Lower leg skin (tissue), 4 donors: ENCODE measurements around the gene ILDR1. TPM values are rescaled to one million over a fixed set of nuclear protein-coding genes. Genes with fewer than 3 reads are reported as not detected.
"Not testable (repeated sequence)": the region's sequence is repeated elsewhere in the genome, so short reads cannot be mapped to it uniquely, and the experiment has no call there.

Source experiments
- DNase-seq, 2 donors: peaks; one replicate each; pipeline ENCODE4 v3.0.0-alpha.2; 2019; ENCODE audit warnings: low spot score in 2 of 2
- H3K4me3 ChIP-seq: fragments of 200-600 bp; sonication (generic); 2 replicates; pipeline ENCODE4 v1.5.1; 2017; ENCODE audit warnings: mild to moderate bottlenecking, low read depth; ENCODE audit not compliant: poor library complexity, severe bottlenecking
- POLR2A ChIP-seq, 2 donors: fragments of 450-650 bp; IDR thresholded peaks; one replicate each; pipeline ENCODE4 v1.6.1; 2016 to 2017; ENCODE audit warnings: antibody characterized with exemption in 2 of 2, mild to moderate bottlenecking in 1 of 2, moderate library complexity in 1 of 2
- WGBS, 2 donors: methylation state at CpG; one replicate each; pipeline ENCODE4 v1.1.5; 2018; 5-methylcytosine and 5-hydroxymethylcytosine counted together
- intact Hi-C: fragments of 100-400 bp; cut with DNase I; formaldehyde crosslinking; loops from one replicate; pipeline ENCODE4 v1.15.0; 2023; ENCODE audit warnings: low total_unique reads
- total RNA-seq, 4 donors: library from RNA; depleted of rRNA; stranded (reverse); fragments of >200 nt; gene quantifications; one replicate each; pipeline ENCODE4 v1.1.0, GENCODE V29; 2016
- TF ChIP-seq, protein P1 (sequence below), 3 donors: fragments of 450-650 bp; IDR thresholded peaks; one replicate each; pipeline ENCODE4 v1.5.1; 2016; ENCODE audit warnings: antibody characterized with exemption in 3 of 3, mild to moderate bottlenecking in 3 of 3, moderate library complexity in 2 of 3

Gene ILDR1
- total RNA-seq, 4 donors from 2014 or later: 1.8 to 4.0 (median 2.4) TPM

DNA sequence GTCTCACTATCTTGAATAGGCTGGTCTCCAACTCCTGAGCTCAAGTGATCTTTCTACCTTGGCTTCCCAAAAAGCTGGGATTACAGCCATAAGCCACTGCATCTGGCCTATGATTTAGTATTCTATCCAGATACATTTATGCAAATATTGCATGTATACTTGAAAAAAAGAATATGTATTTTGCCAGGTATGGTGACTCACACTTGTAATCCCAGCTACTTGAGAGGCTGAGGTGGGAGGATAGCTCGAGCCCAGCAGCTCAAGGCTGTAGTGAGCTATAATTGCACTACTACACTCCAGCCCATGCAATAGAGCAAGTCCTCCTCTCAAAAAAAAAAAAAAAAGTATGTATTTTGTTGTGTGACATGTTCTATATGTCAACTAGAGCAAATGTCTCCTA is 73.4 kb downstream of the ILDR1 start:
- DNase-seq: no peak
- H3K4me3 ChIP-seq: no peak overlapping the region
- TF ChIP-seq, protein P1, sequence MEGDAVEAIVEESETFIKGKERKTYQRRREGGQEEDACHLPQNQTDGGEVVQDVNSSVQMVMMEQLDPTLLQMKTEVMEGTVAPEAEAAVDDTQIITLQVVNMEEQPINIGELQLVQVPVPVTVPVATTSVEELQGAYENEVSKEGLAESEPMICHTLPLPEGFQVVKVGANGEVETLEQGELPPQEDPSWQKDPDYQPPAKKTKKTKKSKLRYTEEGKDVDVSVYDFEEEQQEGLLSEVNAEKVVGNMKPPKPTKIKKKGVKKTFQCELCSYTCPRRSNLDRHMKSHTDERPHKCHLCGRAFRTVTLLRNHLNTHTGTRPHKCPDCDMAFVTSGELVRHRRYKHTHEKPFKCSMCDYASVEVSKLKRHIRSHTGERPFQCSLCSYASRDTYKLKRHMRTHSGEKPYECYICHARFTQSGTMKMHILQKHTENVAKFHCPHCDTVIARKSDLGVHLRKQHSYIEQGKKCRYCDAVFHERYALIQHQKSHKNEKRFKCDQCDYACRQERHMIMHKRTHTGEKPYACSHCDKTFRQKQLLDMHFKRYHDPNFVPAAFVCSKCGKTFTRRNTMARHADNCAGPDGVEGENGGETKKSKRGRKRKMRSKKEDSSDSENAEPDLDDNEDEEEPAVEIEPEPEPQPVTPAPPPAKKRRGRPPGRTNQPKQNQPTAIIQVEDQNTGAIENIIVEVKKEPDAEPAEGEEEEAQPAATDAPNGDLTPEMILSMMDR (IDR thresholded peaks at IDR 0.05): no peak
- no peak for TF ChIP-seq POLR2A (IDR thresholded peaks at IDR 0.05)
- intact Hi-C loops: no loop called here
- WGBS, 2 donors: 66 to 73% methylated on average over 1 of the region's 1 CpG

GRCh38 chr3:121943431-121943830 is 78.6 kb downstream of the ILDR1 start:
- no peak overlapping the region for H3K4me3 ChIP-seq
- TF ChIP-seq, protein P1 (IDR thresholded peaks at IDR 0.05): no peak
- no peak for TF ChIP-seq POLR2A (IDR thresholded peaks at IDR 0.05)
- intact Hi-C loops: no loop called here
- DNase-seq: no peak

- DNase-seq: no peak
- intact Hi-C loops: no loop called here
- TF ChIP-seq POLR2A (IDR thresholded peaks at IDR 0.05): no peak
- TF ChIP-seq, protein P1 (IDR thresholded peaks at IDR 0.05): no peak
- no peak overlapping the region for H3K4me3 ChIP-seq
- 43 to 55% methylated on average over 4 of the region's 4 CpGs for WGBS, 2 donors
Observed at GRCh38 chr3:121942116-121942786, 79.8 kb downstream of the ILDR1 start.

DNA sequence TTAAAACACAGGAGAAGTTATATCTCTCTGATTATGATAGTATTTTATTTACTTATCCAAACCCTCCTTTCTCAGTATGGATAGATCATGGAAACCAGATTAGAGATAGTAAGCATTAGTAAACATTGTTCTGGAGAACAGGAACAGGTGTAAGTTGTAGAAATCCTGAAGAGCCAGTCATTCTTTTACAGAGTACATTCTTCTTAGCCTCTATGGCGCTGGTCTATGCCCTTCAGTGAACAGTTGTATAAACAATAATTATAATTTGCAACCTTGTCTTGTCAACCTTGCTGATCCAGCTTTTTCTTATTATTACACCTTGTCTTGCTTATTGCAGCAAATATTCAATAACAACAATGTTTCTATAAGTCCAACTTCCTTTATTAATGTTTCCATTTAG is 80.5 kb downstream of the ILDR1 start:
- no peak overlapping the region for H3K4me3 ChIP-seq
- no peak for DNase-seq
- 82 to 87% methylated on average over 1 of the region's 1 CpG for WGBS, 2 donors
- intact Hi-C loops: no loop called here
- no peak for TF ChIP-seq POLR2A (IDR thresholded peaks at IDR 0.05)
- TF ChIP-seq, protein P1 (IDR thresholded peaks at IDR 0.05): no peak

DNA sequence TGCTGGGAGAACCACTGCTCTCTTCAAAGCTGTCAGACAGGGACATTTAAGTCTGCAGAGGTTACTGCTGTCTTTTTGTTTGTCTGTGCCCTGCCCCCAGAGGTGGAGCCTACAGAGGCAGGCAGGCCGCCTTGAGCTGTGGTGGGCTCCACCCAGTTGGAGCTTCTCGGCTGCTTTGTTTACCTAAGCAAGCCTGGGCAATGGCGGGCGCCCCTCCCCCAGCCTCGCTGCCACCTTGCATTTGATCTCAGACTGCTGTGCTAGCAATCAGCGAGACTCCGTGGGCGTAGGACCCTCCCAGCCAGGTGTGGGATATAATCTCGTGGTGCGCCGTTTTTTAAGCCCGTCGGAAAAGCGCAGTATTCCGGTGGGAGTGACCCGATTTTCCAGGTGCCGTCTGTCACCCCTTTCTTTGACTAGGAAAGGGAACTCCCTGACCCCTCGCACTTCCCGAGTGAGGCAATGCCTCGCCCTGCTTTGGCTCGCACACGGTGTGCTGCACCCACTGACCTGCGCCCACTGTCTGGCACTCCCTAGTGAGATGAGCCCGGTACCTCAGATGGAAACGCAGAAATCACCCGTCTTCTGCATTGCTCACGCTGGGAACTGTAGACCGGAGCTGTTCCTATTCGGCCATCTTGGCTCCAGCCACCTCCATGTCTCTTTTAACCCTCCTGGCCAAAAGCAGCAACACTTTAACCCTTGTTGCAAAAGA is 83.7 kb downstream of the ILDR1 start:
- H3K4me3 ChIP-seq, DNase-seq, intact Hi-C loops: not testable (repeated sequence)
- WGBS, 2 donors: 83 to 87% methylated on average over 29 of the region's 29 CpGs

Other genes starting within 250 kb of the ILDR1 start
- gene IQCB1, start 187.2 kb downstream of the ILDR1 start, total RNA-seq: 10 to 100 TPM; 13.2 to 19.6 (median 17.7) TPM
- 1 to 10 TPM in 3 of 4 donors, not detected in 1; 1.3 to 4.5 (median 1.4) TPM for gene EAF2, start 187.0 kb downstream of the ILDR1 start, total RNA-seq
- gene SLC15A2, start 127.8 kb downstream of the ILDR1 start, total RNA-seq: 1 to 10 TPM in 2 of 4 donors, under 1 TPM in 2; 0.42 to 2.9 (median 1.5) TPM
- 1 to 10 TPM in 3 of 4 donors, under 1 TPM in 1; 0.91 to 3.6 (median 2.7) TPM for gene CD86, start 33.1 kb upstream of the ILDR1 start, total RNA-seq
- gene CASR, start 161.4 kb upstream of the ILDR1 start, total RNA-seq: not detected